G401 (cell line): ENCODE results near the gene NTM. TPM values are rescaled to one million over a fixed set of nuclear protein-coding genes. Genes with fewer than 3 reads are reported as not detected.

ENCODE experiments used
- DNase-seq: peaks from one replicate; pipeline ENCODE4 v3.0.0-alpha.2; 2015; ENCODE audit warnings: low spot score
- in situ Hi-C: cut with HindIII; loops from 2 replicates; pipeline ENCODE4 v1.10.0; 2016; ENCODE audit warnings: low sequenced_read_pairs, mixed read lengths
- total RNA-seq: library from RNA; depleted of rRNA; stranded (reverse); fragments of >200 nt; shearing (Covaris generic); gene quantifications from 2 replicates; pipeline ENCODE4 v1.2.3, GENCODE V29; 2014

NTM gene
- total RNA-seq, 1 experiment from 2014 or later, result 11.4 TPM

DNA sequence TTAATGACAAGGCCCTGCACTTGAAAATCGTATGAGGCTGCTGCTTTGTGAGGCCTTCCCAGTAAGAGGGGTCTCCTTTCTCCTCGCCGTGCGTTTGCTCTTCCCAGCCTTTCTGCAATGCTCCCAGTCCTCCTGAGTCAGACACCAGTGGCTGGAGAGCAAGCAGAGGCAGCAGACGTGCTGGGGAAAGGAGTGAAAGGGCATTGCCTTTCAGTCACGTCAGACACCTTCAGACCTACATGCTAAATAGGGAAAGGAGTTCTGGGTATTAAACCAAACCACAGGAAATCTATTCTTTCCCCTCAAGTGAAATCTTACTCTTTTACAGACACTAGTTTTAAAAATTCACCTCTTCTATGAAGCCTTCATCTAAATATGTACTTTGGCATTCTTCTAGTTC is 274.8 kb downstream of the NTM start:
- in situ Hi-C loops, result no loop called here
- no peak for DNase-seq

- DNase-seq, result no peak
- in situ Hi-C loops, result no loop called here
Measured at GRCh38 chr11:131649856-131650255, 279.4 kb downstream of the NTM start.

GRCh38 chr11:131652231-131652630 is 281.8 kb downstream of the NTM start:
- no peak for DNase-seq
- in situ Hi-C loops, result no loop called here

DNA sequence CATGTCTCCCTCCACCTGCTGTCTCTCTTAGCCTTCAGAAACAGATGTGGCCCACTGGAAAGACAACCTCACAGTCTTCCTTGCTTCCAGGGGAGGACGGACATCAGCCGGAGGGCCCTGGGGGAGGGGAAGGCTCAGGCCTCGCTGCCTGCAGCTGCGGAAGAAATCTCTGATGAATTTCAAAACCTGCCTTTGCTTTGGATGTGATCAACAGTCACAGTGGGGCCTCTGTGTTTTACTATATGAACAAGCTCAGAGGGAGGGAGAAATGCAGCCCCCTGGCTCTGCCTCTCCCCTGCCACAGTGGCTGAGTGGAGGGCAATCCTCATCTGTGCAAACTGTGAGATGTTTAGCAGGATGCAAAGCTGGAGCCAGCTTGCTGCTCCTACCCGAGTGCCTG is 282.8 kb downstream of the NTM start:
- in situ Hi-C loops, result no loop called here
- DNase-seq, result no peak

DNA sequence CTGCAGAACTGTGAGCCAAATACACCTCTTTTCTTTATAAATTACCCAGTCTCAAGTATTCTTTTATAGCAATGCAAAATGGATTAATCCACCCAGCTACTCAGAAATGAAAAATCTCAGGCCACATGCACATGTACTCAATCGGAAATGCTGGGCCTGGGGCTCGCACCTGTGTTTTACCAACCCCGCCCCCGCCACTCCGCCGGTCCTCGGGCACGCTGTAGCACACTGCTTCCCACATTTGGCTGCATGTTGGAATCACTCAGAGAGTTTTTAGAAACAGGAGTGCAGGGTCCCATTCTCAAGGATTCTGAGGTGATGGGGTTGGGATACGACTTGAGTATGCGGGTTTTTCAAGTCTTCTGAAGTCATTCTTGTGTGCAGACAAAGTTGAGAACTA is 284.4 kb downstream of the NTM start:
- in situ Hi-C loops, result no loop called here

GRCh38 chr11:131656179-131656838 is 285.9 kb downstream of the NTM start:
- DNase-seq, result no peak
- in situ Hi-C loops, result no loop called here

More for the DNA sequence above, 284.4 kb downstream of the NTM start:
- DNase-seq, result no peak

DNA sequence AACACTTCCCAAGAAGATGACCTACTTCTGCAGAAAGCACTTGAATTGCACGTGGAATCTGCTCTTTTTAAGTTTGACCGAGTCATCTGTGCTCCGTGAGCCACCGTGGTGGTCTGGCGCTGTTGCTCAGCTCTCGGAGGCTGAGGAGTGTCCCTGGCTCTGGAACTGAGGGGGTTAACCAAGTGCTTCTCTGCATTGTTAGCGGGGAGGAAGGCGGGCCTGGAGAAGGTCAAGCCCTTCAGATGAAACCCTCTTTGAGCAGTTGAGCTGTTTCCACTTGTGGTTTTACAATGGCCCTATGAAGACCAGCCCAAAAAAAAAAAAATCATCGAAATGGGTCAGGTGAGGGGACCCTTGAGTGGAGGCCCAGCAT is 286.4 kb downstream of the NTM start:
- DNase-seq, result no peak
- in situ Hi-C loops, result no loop called here

DNA sequence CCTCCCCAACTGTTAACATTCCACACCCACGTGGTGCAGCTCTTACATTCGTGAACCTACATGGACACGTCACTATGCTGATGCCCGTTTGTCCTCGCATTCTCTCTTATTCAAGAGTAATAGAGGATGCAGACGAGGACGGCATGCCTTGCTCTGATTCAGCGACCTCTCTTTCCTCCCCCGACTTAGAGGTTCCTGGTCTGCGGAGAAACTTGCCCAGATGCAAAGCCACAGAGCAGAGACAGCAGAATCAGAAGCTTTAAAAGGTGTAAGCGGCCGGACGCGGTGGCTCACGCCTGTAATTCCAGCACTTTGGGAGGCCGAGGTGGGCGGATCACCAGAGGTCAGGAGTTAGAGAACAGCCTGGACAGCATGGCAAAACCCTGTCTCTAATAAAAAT is 288.0 kb downstream of the NTM start:
- in situ Hi-C loops, result no loop called here
- no peak for DNase-seq

DNA sequence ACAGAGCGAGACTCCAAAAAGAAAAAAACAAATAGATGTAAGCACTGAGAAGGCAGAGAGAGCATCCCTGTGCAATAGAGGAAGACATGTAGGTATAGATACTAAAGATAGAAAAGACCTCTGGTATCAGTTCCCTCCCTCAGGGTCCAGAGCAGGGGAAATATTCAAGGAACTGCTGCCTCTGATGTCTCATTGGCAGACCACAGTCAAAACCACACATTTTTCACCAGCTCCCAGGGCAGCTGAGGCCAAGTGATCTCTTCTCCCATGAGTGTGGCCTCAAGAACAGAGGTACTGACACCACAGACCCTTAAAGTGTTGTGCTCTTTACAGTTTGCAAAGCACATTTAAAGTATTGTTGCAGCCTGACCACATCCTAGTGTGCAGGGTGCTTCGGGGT is 288.5 kb downstream of the NTM start:
- in situ Hi-C loops, result no loop called here
- no peak for DNase-seq

DNA sequence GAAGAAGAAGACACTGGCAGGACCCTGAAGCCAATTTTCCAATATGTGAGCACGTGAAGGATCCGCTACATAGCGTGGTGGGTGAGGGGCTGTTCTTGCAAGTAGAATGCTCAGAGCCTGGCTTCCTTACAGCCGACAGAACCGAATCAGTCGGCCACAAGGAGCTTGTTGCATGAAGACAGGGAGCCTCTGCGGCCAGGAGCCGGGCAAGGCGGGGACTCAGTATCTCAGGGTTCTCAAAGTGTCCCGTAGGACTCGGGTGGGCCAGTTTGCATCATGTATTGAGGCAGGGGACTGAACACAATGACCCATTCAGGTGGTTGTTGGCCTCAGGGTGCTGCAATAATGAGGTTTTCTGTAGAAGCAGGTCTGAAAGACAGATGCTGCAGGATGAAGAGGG is 289.5 kb downstream of the NTM start:
- in situ Hi-C loops, result no loop called here
- no peak for DNase-seq

DNA sequence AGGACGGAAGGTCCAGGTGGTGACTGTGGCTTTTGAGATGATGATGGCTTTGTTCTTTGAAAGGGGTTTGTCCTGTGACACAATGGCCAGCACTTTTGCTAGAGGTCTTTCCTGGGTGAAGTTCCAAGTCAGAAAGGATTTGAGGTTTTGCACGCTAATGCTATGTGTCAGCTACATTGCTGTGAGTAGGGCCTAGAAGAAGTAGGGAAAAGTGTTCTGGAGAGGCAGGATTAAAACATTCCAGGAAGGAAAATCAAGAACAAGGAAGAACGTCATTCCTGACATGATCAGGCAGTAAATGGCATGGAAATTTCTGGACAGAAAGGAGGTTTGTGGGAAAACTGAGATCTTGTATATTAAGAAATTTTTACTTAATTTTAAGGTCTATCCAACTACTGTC is 290.7 kb downstream of the NTM start:
- no peak for DNase-seq
- in situ Hi-C loops, result no loop called here

DNA sequence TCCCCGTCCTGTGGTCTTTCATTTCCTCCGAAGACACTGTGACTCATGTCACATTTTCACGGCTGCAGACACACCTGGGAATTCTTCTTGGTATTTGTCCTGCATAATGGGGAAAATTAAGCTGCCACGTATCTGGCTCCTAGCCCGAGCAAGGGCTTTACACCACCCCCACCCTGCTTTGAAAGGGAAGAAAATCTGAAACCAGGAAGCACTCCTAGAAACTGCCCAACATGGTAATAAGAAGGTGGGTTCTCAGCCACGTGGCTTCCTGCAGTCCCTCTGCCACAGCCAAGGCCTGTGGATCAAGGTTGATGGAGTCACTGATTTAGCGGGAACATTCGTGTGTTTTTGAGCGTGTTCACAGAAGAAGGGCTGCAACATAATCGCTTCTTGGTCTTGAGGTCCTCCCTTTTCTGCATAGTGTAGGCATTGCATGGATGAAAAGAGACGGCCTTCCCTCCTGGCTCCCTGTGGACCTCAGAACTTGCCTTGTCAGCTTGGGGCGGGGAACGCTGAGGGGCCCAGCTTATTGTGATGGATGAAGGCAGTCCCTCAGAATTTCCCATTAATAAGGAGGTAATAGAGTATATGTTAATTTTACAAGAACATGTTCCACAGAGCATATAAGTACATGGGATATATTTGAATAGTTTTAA is 292.0 kb downstream of the NTM start:
- in situ Hi-C loops, result no loop called here
- DNase-seq, result no peak

DNA sequence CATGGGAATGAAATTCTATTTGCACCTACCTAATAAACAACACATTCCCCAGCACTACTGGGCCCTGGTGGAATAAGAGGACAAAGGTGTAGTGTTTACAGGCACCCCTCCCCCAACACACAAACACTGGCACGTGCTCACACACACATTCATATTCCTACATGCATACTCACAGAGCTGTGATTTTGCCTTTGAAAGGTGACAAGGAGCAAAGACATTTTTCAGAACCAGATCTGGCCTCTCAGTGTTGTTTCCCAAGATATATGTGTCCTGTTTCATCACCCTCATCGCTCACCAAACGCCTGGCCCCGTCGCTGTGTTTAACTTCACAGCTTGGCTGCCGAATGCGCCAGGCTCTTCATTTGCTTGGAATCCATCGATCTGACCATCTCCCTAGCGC is 292.6 kb downstream of the NTM start:
- no peak for DNase-seq
- in situ Hi-C loops, result no loop called here

- in situ Hi-C loops, result no loop called here
- DNase-seq, result no peak
Measured at GRCh38 chr11:131663405-131664200, 293.2 kb downstream of the NTM start.

DNA sequence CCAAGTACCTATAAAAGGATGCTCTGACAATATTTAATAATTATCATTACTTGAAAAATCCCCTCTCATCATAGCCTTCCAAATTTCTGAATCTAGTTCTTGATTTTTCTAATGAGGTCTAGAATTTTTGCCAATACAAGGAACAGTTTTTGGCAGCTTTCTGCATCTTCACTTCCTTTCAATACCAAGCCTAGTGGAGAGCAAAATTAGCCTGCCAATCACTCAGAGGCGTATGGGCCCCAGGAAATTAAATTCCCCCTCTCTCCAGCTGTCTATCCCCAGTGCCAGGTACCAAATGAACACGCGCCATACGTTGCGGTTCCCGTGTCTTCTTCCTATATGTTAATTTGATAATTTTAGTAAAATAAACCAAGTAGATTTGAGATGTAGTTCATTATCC is 293.9 kb downstream of the NTM start:
- in situ Hi-C loops, result no loop called here
- no peak for DNase-seq

GRCh38 chr11:131664816-131665215 is 294.4 kb downstream of the NTM start:
- DNase-seq, result no peak
- in situ Hi-C loops, result no loop called here

- in situ Hi-C loops, result no loop called here
- no peak for DNase-seq
Measured at GRCh38 chr11:131665344-131665968, 295.0 kb downstream of the NTM start.

DNA sequence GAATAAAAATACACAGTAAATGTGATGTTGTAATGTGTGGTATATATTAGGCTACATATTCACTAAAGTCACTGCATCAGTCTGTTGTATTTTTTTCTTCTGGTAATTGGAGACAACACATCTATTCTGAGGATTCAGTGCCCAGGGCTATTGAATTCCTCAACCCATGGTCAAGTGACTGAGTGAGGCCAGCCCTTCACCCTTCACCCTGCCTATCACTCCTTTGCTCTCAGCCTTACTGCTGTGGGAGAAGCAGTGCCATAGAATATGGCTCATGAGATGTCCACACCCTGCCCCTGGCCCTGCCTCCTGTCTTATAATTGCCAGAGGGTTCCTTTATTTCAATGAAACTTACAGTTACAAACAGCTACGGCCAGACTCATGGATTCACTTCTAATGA is 295.6 kb downstream of the NTM start:
- in situ Hi-C loops, result no loop called here
- no peak for DNase-seq

DNA sequence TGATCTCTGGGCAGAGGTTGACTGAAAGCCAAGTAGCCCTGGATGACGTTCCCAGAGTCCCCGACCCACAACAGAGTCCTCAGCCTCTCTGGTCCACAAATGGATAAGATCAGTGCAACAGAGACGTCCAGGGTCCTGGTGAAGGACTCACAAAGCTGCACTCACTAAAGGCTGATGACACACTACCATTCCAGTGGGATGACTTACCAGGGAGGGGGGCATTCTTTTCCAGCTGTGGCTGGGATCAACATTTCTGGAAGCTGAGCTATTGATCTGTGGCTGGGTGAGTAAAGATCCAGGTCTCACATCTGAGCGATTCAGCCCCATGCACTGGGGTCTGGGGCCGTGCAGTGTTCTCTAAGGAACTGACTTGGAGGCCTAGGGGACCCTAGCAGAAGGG is 296.2 kb downstream of the NTM start:
- in situ Hi-C loops, result no loop called here
- no peak for DNase-seq

GRCh38 chr11:131667566-131667965 is 297.2 kb downstream of the NTM start:
- in situ Hi-C loops, result no loop called here
- DNase-seq, result no peak
